Measurements from ENCODE around the gene RELCH. TPM values are rescaled to one million over a fixed set of nuclear protein-coding genes. Genes with fewer than 3 reads are reported as not detected.

The RELCH gene
- total RNA-seq, 4 donors from 2014 or later, result 11.2 to 71.3 (median 26.5) TPM

DNA sequence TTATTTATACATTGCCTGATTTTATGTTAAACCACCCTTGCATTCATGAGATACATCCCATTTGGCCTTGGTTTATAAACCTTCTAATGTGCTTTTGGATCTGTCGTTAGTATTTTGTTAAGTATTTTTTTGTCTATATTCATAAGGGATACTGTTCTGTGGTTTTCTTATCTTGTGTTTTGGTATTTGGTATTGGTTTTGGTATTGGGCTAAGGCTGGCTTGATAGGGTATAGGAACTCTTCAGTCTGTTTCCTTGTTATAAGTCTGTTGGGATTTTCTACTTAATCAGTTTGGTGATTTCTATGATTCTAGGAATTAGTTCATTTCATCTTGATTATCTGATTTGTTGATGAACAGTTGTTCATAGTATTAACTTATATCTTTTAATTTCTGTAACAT is 49.2 kb downstream of the RELCH start:
- no peak overlapping the region for H3K4me3 ChIP-seq
- no peak for DNase-seq
- intact Hi-C loops (cut with DNase I; ENCODE audit: low total_unique reads), result no loop called here
- no peaks in the 10 kb centered on the region for H3K36me3 ChIP-seq
- no peak for TF ChIP-seq CTCF (IDR thresholded peaks at IDR 0.05)
- TF ChIP-seq POLR2A (IDR thresholded peaks at IDR 0.05), result no peak
- H3K27me3 ChIP-seq, result no peaks in the 10 kb centered on the region
- no peaks in the 10 kb centered on the region for H3K4me1 ChIP-seq
- H3K27ac ChIP-seq, result no peak overlapping the region
- no peaks in the 10 kb centered on the region for H3K9me3 ChIP-seq

DNA sequence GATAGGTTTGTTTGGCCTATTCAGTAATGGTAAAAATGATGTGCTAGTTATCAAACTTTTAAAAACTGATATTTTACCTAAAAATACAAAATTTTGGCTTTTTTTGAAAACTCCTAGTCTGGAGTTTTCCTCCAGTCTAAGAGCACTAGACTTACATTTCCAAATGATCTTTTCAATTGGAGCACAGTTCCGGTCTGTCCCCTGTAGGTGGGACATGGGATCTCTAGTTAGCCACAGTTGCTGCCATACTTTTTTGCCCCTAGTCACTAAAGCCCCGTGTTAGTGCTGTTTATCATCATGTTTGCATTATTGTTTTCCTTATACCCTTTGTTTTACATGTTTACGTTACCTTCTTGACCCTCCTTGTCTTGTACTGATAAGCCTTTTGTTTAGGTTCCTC is 52.4 kb downstream of the RELCH start:
- Histone ChIP-seq H3K4me3 (no peak overlapping the region), H3K27ac (no peak overlapping the region), H3K36me3 (no peaks in the 10 kb centered on the region), H3K27me3 (no peaks in the 10 kb centered on the region), H3K9me3 (no peaks in the 10 kb centered on the region), H3K4me1 (no peaks in the 10 kb centered on the region)
- intact Hi-C loops (cut with DNase I; ENCODE audit: low total_unique reads), result no loop called here
- TF ChIP-seq CTCF (IDR thresholded peaks at IDR 0.05) (no peak), POLR2A (IDR thresholded peaks at IDR 0.05) (no peak)
- no peak for DNase-seq

DNA sequence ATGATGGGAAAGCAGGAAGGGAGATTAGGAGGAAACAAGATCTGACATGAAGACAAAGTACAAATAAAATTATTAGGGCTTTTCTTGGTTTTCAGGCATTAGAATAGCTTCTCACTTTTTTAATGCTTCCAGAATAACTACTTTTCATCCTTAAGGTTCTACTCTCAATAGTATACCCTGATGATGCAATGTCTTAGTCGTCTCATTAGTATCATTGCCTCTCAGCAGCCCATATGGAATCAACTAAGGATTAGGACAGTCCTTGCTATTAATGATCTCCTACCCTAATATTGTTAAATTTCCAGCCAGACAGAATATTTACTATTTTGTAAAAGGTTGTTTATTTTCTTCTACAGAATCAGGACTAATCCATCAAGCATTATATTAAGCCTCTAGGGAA is 55.9 kb downstream of the RELCH start:
- H3K36me3 ChIP-seq, result no peaks in the 10 kb centered on the region
- H3K27ac ChIP-seq, result no peak overlapping the region
- no peaks in the 10 kb centered on the region for H3K9me3 ChIP-seq
- TF ChIP-seq CTCF (IDR thresholded peaks at IDR 0.05), result no peak
- no peak for TF ChIP-seq POLR2A (IDR thresholded peaks at IDR 0.05)
- intact Hi-C loops (cut with DNase I; ENCODE audit: low total_unique reads), result no loop called here
- no peaks in the 10 kb centered on the region for H3K4me1 ChIP-seq
- no peak for DNase-seq
- H3K27me3 ChIP-seq, result no peaks in the 10 kb centered on the region
- H3K4me3 ChIP-seq, result no peak overlapping the region

- no peak for DNase-seq
- Histone ChIP-seq H3K4me3 (no peak overlapping the region), H3K4me1 (no peaks in the 10 kb centered on the region), H3K27ac (no peak overlapping the region), H3K27me3 (no peaks in the 10 kb centered on the region), H3K36me3 (no peaks in the 10 kb centered on the region), H3K9me3 (no peaks in the 10 kb centered on the region)
- TF ChIP-seq CTCF (IDR thresholded peaks at IDR 0.05) (no peak), POLR2A (IDR thresholded peaks at IDR 0.05) (no peak)
- intact Hi-C loops (cut with DNase I; ENCODE audit: low total_unique reads), result no loop called here
Measured at GRCh38 chr18:62245177-62245576, 58.1 kb downstream of the RELCH start.

- Histone ChIP-seq H3K4me3 (no peak overlapping the region), H3K9me3 (no peaks in the 10 kb centered on the region), H3K27me3 (no peaks in the 10 kb centered on the region), H3K36me3 (no peaks in the 10 kb centered on the region), H3K27ac (no peak overlapping the region), H3K4me1 (no peaks in the 10 kb centered on the region)
- TF ChIP-seq POLR2A (IDR thresholded peaks at IDR 0.05), result no peak
- no peak for TF ChIP-seq CTCF (IDR thresholded peaks at IDR 0.05)
- DNase-seq, result no peak
- intact Hi-C loops (cut with DNase I; ENCODE audit: low total_unique reads), result no loop called here
Measured at GRCh38 chr18:62245699-62246098, 58.6 kb downstream of the RELCH start.

All from uterus (tissue), 4 donors.